HCT116 (cell line): ENCODE results near the gene REEP6. TPM values are rescaled to one million over a fixed set of nuclear protein-coding genes. Genes with fewer than 3 reads are reported as not detected.

Source experiments
- ATAC-seq: fragments of 200-7000 bp; cut with Tn5 transposase; 2 replicates; pipeline ENCODE4 v1.9.1; 2020; ENCODE audit warnings: mild to moderate bottlenecking, moderate library complexity
- BruUV-seq: library from RNA; stranded (reverse); fragments of 400-500 nt; replicated peaks from 2 replicates; lab custom pipeline; 2021; lab: Mats Ljungman, UMichigan
- CTCF ChIA-PET: fragments of 300-600 bp; sonication (Branson Sonifier 250); formaldehyde crosslinking; loops from one replicate; lab custom pipeline; 2021; ENCODE audit warnings: antibody characterized with exemption; lab: Charles Lee
- POLR2A ChIA-PET: fragments of 300-600, 350-600 bp; sonication (Branson Sonifier 250); formaldehyde crosslinking; loops from one replicate; lab custom pipeline; 2021; ENCODE audit warnings: antibody characterized with exemption; lab: Charles Lee
- RAD21 ChIA-PET, 2 experiments: fragments of 300-600 bp; sonication (Branson Sonifier 250); formaldehyde crosslinking; loops; one replicate each; lab custom pipeline; 2023; ENCODE audit warnings: low total read pairs in 2 of 2; ENCODE audit not compliant: uncharacterized antibody in 2 of 2, unreplicated experiment in 2 of 2, low non-redundant PET in 1 of 2; lab: Charles Lee
- DNase-seq: peaks from one replicate; pipeline ENCODE4 v3.0.0-alpha.2; 2010; ENCODE audit warnings: low read depth, low spot score
- H2AFZ ChIP-seq: fragments of 200-600 bp; shearing (Covaris generic), sonication (generic); 2 replicates; pipeline ENCODE4 v1.6.1; 2017; ENCODE audit warnings: low read depth, mixed run types, mixed read lengths, antibody characterized with exemption, low read length; ENCODE audit not compliant: poor library complexity, severe bottlenecking
- H3K27ac ChIP-seq: 2 replicates; pipeline ENCODE4 v1.5.1; 2012; ENCODE audit warnings: low read depth, low read length
- H3K27me3 ChIP-seq: fragments of 200-600 bp; sonication (generic); 2 replicates; pipeline ENCODE4 v1.6.1; 2016; ENCODE audit warnings: mixed run types, low read length, mixed read lengths; ENCODE audit not compliant: insufficient read depth
- H3K36me3 ChIP-seq, 2 experiments: fragments of 200-500 bp in 1 of 2; fragments of 200-600 bp in 1 of 2; sonication (Bioruptor generic) in 1 of 2; sonication (generic) in 1 of 2; 2 replicates each; pipeline versions ENCODE4 v1.5.1 to v1.6.1; 2014 to 2016; ENCODE audit warnings: low read length in 2 of 2, inconsistent platforms in 1 of 2, mixed read lengths in 1 of 2, mixed run types in 1 of 2; ENCODE audit not compliant: insufficient read depth in 2 of 2, control insufficient read depth in 1 of 2
- H3K4me1 ChIP-seq, 2 experiments: fragments of 200-600 bp in 1 of 2; sonication (generic) in 1 of 2; 2 replicates each; pipeline versions ENCODE4 v1.5.1 to v1.6.1; 2012 to 2017; ENCODE audit warnings: low read length in 2 of 2, inconsistent platforms in 1 of 2, mild to moderate bottlenecking in 1 of 2, mixed read lengths in 1 of 2, mixed run types in 1 of 2, moderate library complexity in 1 of 2; ENCODE audit not compliant: insufficient read depth in 2 of 2, control insufficient read depth in 1 of 2
- H3K4me2 ChIP-seq: fragments of 200-600 bp; sonication (generic); 2 replicates; pipeline ENCODE4 v1.6.1; 2017; ENCODE audit warnings: mixed run types, low read length, mixed read lengths
- H3K4me3 ChIP-seq, 2 experiments: fragments of 200-600 bp in 1 of 2; sonication (generic) in 1 of 2; replicated peaks in 1 of 2; 2 replicates each; pipeline ENCODE4 v1.5.1; 2011 to 2016; ENCODE audit warnings: low read length in 2 of 2, control low read depth in 1 of 2, low read depth in 1 of 2, mild to moderate bottlenecking in 1 of 2, mixed read lengths in 1 of 2, mixed run types in 1 of 2
- H3K79me2 ChIP-seq: fragments of 200-600 bp; sonication (generic); 2 replicates; pipeline ENCODE4 v1.6.1; 2017; ENCODE audit warnings: mild to moderate bottlenecking, mixed run types, low read length, moderate library complexity, mixed read lengths; ENCODE audit not compliant: insufficient read depth
- H3K9ac ChIP-seq: fragments of 200-600 bp; sonication (generic); 2 replicates; pipeline ENCODE4 v1.6.1; 2016; ENCODE audit warnings: low read length, mixed read lengths
- H3K9me2 ChIP-seq: fragments of 200-600 bp; sonication (generic), shearing (Covaris generic); 2 replicates; pipeline ENCODE4 v1.6.1; 2017; ENCODE audit warnings: mixed run types, mild to moderate bottlenecking, moderate library complexity; ENCODE audit not compliant: insufficient read depth
- H3K9me3 ChIP-seq, 2 experiments: fragments of 200-500 bp in 1 of 2; fragments of 200-600 bp in 1 of 2; sonication (Bioruptor generic) in 1 of 2; sonication (generic) in 1 of 2; 2 replicates each; pipeline ENCODE4 v1.6.1; 2014 to 2017; ENCODE audit warnings: low read length in 2 of 2, mixed read lengths in 2 of 2, inconsistent platforms in 1 of 2, low read depth in 1 of 2, mild to moderate bottlenecking in 1 of 2, mixed run types in 1 of 2, moderate library complexity in 1 of 2; ENCODE audit not compliant: control insufficient read depth in 1 of 2, insufficient read depth in 1 of 2
- H4K20me1 ChIP-seq: fragments of 200-600 bp; sonication (generic), shearing (Covaris generic); 2 replicates; pipeline ENCODE4 v1.6.1; 2017; ENCODE audit warnings: mixed run types, mild to moderate bottlenecking, moderate library complexity; ENCODE audit not compliant: insufficient read depth
- CEBPB ChIP-seq: IDR thresholded peaks from 2 replicates; pipeline ENCODE4 v1.6.1; 2012; ENCODE audit warnings: low read depth
- ELF1 ChIP-seq: IDR thresholded peaks from 2 replicates; pipeline ENCODE4 v1.6.1; 2012; ENCODE audit warnings: low read depth, borderline replicate concordance
- EZH2 ChIP-seq: fragments of 200-600 bp; sonication (generic); IDR thresholded peaks from 2 replicates; pipeline ENCODE4 v1.6.1; 2017; ENCODE audit warnings: antibody characterized with exemption, mixed run types
- FOSL1 ChIP-seq: IDR thresholded peaks from 2 replicates; pipeline ENCODE4 v1.6.1; 2012; ENCODE audit warnings: low read depth
- JUND ChIP-seq: IDR thresholded peaks from 2 replicates; pipeline ENCODE4 v1.6.1; 2012
- POLR2A ChIP-seq: IDR thresholded peaks from 2 replicates; pipeline ENCODE4 v1.7.0; 2011; ENCODE audit warnings: borderline replicate concordance; ENCODE audit not compliant: insufficient read depth, insufficient read length; ENCODE audit errors: extremely low read depth
- RAD21 ChIP-seq: IDR thresholded peaks from 2 replicates; pipeline ENCODE4 v1.6.1; 2012; ENCODE audit warnings: low read depth, mild to moderate bottlenecking
- SIN3A ChIP-seq: IDR thresholded peaks from 2 replicates; pipeline ENCODE4 v1.6.1; 2012; ENCODE audit warnings: low read depth
- SP1 ChIP-seq: IDR thresholded peaks from 2 replicates; pipeline ENCODE4 v1.6.1; 2012; ENCODE audit warnings: low read depth
- SRF ChIP-seq: IDR thresholded peaks from 2 replicates; pipeline ENCODE4 v1.6.1; 2012; ENCODE audit warnings: low read depth
- YY1 ChIP-seq: IDR thresholded peaks from 2 replicates; pipeline ENCODE4 v1.6.1; 2011; ENCODE audit warnings: low read length, low read depth, moderate library complexity, mild to moderate bottlenecking; ENCODE audit not compliant: insufficient replicate concordance; ENCODE audit errors: extremely low read depth
- ZFX ChIP-seq: fragments of 450-650 bp; IDR thresholded peaks from 2 replicates; pipeline ENCODE4 v1.6.1; 2017
- ZNF274 ChIP-seq: fragments of 200-500 bp; sonication (Bioruptor generic); IDR thresholded peaks from 2 replicates; pipeline ENCODE4 v1.6.1; 2014; ENCODE audit warnings: mild to moderate bottlenecking, low read depth, low read length, inconsistent platforms
- intact Hi-C: fragments of 100-400 bp; cut with micrococcal nuclease; formaldehyde crosslinking; loops from 2 replicates; pipeline ENCODE4 v1.10.0; 2022
- total RNA-seq: library from RNA; stranded (reverse); gene quantifications from one replicate; pipeline ENCODE4 v1.2.1, GENCODE V29; 2021; ENCODE audit not compliant: unreplicated experiment
- TF ChIP-seq, protein P1 (sequence below), 3 experiments: fragments of 200-600 bp in 1 of 3; sonication (generic) in 1 of 3; IDR thresholded peaks in 2 of 3; conservative IDR thresholded peaks in 1 of 3; 2 replicates each; pipeline ENCODE4 v1.5.1; 2012 to 2017; ENCODE audit warnings: low read depth in 2 of 3, low read length in 2 of 3, antibody characterized with exemption in 1 of 3, borderline replicate concordance in 1 of 3, control low read depth in 1 of 3, mild to moderate bottlenecking in 1 of 3, mixed read lengths in 1 of 3, mixed run types in 1 of 3, moderate library complexity in 1 of 3; ENCODE audit not compliant: insufficient read depth in 1 of 3
- TF ChIP-seq, protein P2 (sequence below): IDR thresholded peaks from 2 replicates; pipeline ENCODE4 v1.6.1; 2011; ENCODE audit warnings: mild to moderate bottlenecking, low read length, moderate library complexity; ENCODE audit not compliant: insufficient replicate concordance; ENCODE audit errors: extremely low read depth
- TF ChIP-seq, protein P3 (sequence below): IDR thresholded peaks from 2 replicates; pipeline ENCODE4 v1.6.1; 2012

Gene REEP6
- total RNA-seq, 1 experiment from 2014 or later: 53.9 TPM

DNA sequence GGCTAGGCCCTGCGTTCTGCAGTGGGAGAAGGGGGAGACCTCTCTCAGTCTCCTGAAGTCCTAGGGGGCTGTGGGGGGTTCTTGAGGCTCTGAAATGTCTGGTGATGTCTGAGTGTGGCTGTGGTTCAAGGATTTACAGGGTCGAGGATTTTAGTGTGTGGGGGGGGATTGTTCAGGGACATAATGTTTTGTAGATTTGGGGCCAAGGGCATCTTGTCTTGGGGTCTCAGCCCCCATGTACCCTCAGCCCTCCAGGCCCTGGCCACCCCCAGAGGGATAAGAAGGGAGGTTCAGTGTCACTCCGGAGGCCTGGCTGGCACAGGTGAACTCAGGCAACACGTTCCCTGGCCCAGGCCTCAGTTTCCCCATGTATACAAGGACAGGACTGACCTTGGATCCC, 43.5 kb upstream of the REEP6 start:
- CTCF ChIA-PET: no interaction called here

DNA sequence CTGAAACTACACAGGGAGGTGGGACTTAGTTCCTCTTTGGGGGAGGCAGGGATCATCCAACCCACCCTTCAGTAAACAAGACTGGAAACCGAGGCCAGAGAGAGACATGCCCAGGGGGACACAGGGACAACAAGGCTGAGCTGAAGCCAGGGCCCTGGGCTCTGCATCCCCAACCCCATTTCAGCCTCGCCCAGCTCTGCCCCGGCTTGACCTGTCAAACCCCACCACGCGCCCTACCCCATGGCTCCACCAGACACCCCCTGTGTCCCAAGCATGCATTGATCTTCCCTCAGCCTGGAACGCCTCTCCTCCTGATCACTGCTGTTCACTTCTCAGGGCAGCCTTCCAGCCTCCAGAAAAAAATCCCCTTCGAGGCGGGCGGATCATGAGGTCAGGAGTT, 43.0 kb upstream of the REEP6 start:
- BruUV-seq: no TSS peak
- RAD21 ChIA-PET: no interaction called here
- no peaks in the 10 kb centered on the region for H3K79me2 ChIP-seq
- H3K27me3 ChIP-seq: no peaks in the 10 kb centered on the region; the same call in 1 of the 2 replicates
- H3K9ac ChIP-seq: no peak overlapping the region
- no peak overlapping the region for H2AFZ ChIP-seq
- no peak overlapping the region for H3K4me2 ChIP-seq
- H3K9me3 ChIP-seq: no peaks in the 10 kb centered on the region
- no peaks in the 10 kb centered on the region for H3K9me2 ChIP-seq
- POLR2A ChIA-PET: no interaction called here
- no peaks in the 10 kb centered on the region for H3K36me3 ChIP-seq
- ATAC-seq (no peak), DNase-seq (no peak)
- CTCF ChIA-PET: no interaction called here
- H3K27ac ChIP-seq: no peak overlapping the region
- intact Hi-C loops: no loop called here
- no peaks in the 10 kb centered on the region for H4K20me1 ChIP-seq
- H3K4me3 ChIP-seq: no peak overlapping the region
- H3K4me1 ChIP-seq: peaks cover 18 to 43% of the 10 kb centered on the region in 2 experiments
- TF ChIP-seq POLR2A (no peak), ELF1 (no peak), JUND (no peak), FOSL1 (no peak), ZFX (no peak), SRF (no peak), SP1 (no peak), SIN3A (no peak), YY1 (no peak), ZNF274 (no peak), EZH2 (no peak), RAD21 (no peak), CEBPB (no peak)
- TF ChIP-seq, protein P1, sequence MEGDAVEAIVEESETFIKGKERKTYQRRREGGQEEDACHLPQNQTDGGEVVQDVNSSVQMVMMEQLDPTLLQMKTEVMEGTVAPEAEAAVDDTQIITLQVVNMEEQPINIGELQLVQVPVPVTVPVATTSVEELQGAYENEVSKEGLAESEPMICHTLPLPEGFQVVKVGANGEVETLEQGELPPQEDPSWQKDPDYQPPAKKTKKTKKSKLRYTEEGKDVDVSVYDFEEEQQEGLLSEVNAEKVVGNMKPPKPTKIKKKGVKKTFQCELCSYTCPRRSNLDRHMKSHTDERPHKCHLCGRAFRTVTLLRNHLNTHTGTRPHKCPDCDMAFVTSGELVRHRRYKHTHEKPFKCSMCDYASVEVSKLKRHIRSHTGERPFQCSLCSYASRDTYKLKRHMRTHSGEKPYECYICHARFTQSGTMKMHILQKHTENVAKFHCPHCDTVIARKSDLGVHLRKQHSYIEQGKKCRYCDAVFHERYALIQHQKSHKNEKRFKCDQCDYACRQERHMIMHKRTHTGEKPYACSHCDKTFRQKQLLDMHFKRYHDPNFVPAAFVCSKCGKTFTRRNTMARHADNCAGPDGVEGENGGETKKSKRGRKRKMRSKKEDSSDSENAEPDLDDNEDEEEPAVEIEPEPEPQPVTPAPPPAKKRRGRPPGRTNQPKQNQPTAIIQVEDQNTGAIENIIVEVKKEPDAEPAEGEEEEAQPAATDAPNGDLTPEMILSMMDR (IDR thresholded peaks at IDR 0.05 in 2 of 3, conservative IDR thresholded peaks at IDR 0.05 in 1 of 3; ENCODE audit: borderline replicate concordance in 1 of 3, insufficient read depth in 1 of 3, low read depth in 2 of 3, low read length in 2 of 3): no peak
- TF ChIP-seq, protein P2, sequence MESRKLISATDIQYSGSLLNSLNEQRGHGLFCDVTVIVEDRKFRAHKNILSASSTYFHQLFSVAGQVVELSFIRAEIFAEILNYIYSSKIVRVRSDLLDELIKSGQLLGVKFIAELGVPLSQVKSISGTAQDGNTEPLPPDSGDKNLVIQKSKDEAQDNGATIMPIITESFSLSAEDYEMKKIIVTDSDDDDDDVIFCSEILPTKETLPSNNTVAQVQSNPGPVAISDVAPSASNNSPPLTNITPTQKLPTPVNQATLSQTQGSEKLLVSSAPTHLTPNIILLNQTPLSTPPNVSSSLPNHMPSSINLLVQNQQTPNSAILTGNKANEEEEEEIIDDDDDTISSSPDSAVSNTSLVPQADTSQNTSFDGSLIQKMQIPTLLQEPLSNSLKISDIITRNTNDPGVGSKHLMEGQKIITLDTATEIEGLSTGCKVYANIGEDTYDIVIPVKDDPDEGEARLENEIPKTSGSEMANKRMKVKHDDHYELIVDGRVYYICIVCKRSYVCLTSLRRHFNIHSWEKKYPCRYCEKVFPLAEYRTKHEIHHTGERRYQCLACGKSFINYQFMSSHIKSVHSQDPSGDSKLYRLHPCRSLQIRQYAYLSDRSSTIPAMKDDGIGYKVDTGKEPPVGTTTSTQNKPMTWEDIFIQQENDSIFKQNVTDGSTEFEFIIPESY: no peak

More for the DNA sequence above, 43.5 kb upstream of the REEP6 start:
- peaks cover 3% of the 10 kb centered on the region; the same call in 1 of the 2 replicates for H4K20me1 ChIP-seq
- H3K9ac ChIP-seq: no peak overlapping the region
- intact Hi-C loops: no loop called here
- H3K27me3 ChIP-seq: no peaks in the 10 kb centered on the region; the same call in 1 of the 2 replicates
- no peak for ATAC-seq
- H3K4me1 ChIP-seq: peaks cover 23 to 44% of the 10 kb centered on the region in 2 experiments
- no peak for DNase-seq
- H3K36me3 ChIP-seq: no peaks in the 10 kb centered on the region
- ChIA-PET RAD21 (no interaction called here), POLR2A (interaction anchor here (1.3 kb wide), 1 partner anchor 8 kb away, joined by 3 read pairs; no protein-coding TSS in a partner anchor)
- no peaks in the 10 kb centered on the region for H3K9me3 ChIP-seq
- no peak overlapping the region for H3K4me2 ChIP-seq
- TF ChIP-seq, protein P3, sequence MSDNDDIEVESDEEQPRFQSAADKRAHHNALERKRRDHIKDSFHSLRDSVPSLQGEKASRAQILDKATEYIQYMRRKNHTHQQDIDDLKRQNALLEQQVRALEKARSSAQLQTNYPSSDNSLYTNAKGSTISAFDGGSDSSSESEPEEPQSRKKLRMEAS: no peak
- TF ChIP-seq, all 23 proteins: peak for 0
- Histone ChIP-seq H2AFZ (no peak overlapping the region), H3K4me3 (no peak overlapping the region), H3K9me2 (no peaks in the 10 kb centered on the region), H3K27ac (no peak overlapping the region), H3K79me2 (peaks cover 2% of the 10 kb centered on the region; the same call in 1 of the 2 replicates)
- no TSS peak for BruUV-seq
